SK-N-SH (cell line): ENCODE measurements around the gene NBDY.

Experiments
- FOXM1 ChIP-seq: IDR thresholded peaks from 2 replicates; pipeline ENCODE4 v1.4.0; 2012; ENCODE audit warnings: low read depth, mild to moderate bottlenecking
- SIN3A ChIP-seq: IDR thresholded peaks from 2 replicates; pipeline ENCODE4 v1.6.1; 2012; ENCODE audit warnings: low read depth, mild to moderate bottlenecking, low read length, moderate library complexity, borderline replicate concordance
- TF ChIP-seq, protein P1 (sequence below): fragments of 200-600 bp; sonication (generic); IDR thresholded peaks from 2 replicates; pipeline ENCODE4 v1.6.1; 2017; ENCODE audit warnings: antibody characterized with exemption, mild to moderate bottlenecking, moderate library complexity
- TF ChIP-seq, protein P2 (sequence below): fragments of 150-350 bp; IDR thresholded peaks from 2 replicates; pipeline ENCODE4 v1.6.1; 2016; ENCODE audit warnings: mild to moderate bottlenecking, low read depth, low read length
- TF ChIP-seq, protein P3 (sequence below): IDR thresholded peaks from 2 replicates; pipeline ENCODE4; 2012

DNA sequence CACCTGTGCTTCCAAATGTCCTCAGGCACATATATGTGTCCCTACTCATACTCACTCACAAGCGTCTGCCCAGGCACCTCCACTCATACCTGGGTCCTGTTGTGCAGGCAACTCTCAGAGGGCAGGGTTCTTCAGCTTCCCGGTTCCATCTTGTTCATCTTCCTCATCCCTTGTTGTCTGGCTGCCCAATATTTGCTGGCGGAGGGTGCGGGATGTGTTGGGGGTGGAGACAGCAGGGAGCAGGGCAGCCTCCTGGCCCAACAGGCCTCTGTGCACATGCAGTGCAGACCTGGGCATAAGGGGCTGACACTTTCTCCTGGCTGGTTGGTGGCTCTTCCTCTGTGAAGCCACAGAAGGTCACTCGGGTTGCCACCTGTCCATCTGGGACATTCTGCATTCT lies 32.1 kb downstream of the NBDY start:
- TF ChIP-seq SIN3A (no peak), FOXM1 (no peak)
- TF ChIP-seq, protein P1, sequence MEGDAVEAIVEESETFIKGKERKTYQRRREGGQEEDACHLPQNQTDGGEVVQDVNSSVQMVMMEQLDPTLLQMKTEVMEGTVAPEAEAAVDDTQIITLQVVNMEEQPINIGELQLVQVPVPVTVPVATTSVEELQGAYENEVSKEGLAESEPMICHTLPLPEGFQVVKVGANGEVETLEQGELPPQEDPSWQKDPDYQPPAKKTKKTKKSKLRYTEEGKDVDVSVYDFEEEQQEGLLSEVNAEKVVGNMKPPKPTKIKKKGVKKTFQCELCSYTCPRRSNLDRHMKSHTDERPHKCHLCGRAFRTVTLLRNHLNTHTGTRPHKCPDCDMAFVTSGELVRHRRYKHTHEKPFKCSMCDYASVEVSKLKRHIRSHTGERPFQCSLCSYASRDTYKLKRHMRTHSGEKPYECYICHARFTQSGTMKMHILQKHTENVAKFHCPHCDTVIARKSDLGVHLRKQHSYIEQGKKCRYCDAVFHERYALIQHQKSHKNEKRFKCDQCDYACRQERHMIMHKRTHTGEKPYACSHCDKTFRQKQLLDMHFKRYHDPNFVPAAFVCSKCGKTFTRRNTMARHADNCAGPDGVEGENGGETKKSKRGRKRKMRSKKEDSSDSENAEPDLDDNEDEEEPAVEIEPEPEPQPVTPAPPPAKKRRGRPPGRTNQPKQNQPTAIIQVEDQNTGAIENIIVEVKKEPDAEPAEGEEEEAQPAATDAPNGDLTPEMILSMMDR: no peak
- TF ChIP-seq, protein P2, sequence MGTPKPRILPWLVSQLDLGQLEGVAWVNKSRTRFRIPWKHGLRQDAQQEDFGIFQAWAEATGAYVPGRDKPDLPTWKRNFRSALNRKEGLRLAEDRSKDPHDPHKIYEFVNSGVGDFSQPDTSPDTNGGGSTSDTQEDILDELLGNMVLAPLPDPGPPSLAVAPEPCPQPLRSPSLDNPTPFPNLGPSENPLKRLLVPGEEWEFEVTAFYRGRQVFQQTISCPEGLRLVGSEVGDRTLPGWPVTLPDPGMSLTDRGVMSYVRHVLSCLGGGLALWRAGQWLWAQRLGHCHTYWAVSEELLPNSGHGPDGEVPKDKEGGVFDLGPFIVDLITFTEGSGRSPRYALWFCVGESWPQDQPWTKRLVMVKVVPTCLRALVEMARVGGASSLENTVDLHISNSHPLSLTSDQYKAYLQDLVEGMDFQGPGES: no peak
- TF ChIP-seq, protein P3, sequence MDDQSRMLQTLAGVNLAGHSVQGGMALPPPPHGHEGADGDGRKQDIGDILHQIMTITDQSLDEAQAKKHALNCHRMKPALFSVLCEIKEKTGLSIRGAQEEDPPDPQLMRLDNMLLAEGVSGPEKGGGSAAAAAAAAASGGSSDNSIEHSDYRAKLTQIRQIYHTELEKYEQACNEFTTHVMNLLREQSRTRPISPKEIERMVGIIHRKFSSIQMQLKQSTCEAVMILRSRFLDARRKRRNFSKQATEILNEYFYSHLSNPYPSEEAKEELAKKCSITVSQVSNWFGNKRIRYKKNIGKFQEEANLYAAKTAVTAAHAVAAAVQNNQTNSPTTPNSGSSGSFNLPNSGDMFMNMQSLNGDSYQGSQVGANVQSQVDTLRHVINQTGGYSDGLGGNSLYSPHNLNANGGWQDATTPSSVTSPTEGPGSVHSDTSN: no peak
